GM12878 (cell line): ENCODE results near the gene DNAH3. TPM values are rescaled to one million over a fixed set of nuclear protein-coding genes. Genes with fewer than 3 reads are reported as not detected.

Source experiments
- ATAC-seq: fragments of 200-7000 bp; cut with Tn5 transposase; 3 replicates; pipeline ENCODE4 v1.9.1; 2020; ENCODE audit warnings: mild to moderate bottlenecking, moderate library complexity
- BruUV-seq: library from RNA; stranded (reverse); fragments of 400-500 nt; replicated peaks from 2 replicates; lab custom pipeline; 2021; lab: Mats Ljungman, UMichigan
- CTCF ChIA-PET: fragments of 300-600 bp; sonication (Branson Sonifier 250); formaldehyde crosslinking; extraction: SDS; loops from one replicate; lab custom pipeline; 2021; ENCODE audit warnings: inconsistent platforms; lab: Yijun Ruan, JAX
- POLR2A ChIA-PET: fragments of 350-600 bp; formaldehyde crosslinking; extraction: SDS; loops from one replicate; lab custom pipeline; 2021; ENCODE audit warnings: inconsistent platforms; lab: Charles Lee
- RAD21 ChIA-PET: fragments of 300-600 bp; sonication (Branson Sonifier 250); formaldehyde crosslinking; loops from one replicate; lab custom pipeline; 2023; ENCODE audit warnings: antibody characterized with exemption; ENCODE audit not compliant: unreplicated experiment; lab: Charles Lee
- SMC1A ChIA-PET: fragments of 300-600 bp; sonication (Branson Sonifier 250); formaldehyde crosslinking; loops from one replicate; lab custom pipeline; 2023; ENCODE audit not compliant: unreplicated experiment, uncharacterized antibody; lab: Charles Lee
- DNase-seq: peaks from one replicate; pipeline ENCODE4 v3.0.0-alpha.2; 2011; ENCODE audit warnings: low read depth, low spot score
- FAIRE-seq: peaks from 3 replicates; lab custom pipeline; 2011; peaks lifted over from hg19 to GRCh38; lab: Jason Lieb, UNC
- H2AFZ ChIP-seq: 2 replicates; pipeline ENCODE4 v1.6.0; 2011; ENCODE audit warnings: low read depth, low read length, control low read depth; ENCODE audit not compliant: control insufficient read depth
- H3K27ac ChIP-seq: 2 replicates; pipeline ENCODE4 v1.5.1; 2011; ENCODE audit warnings: control low read depth; ENCODE audit not compliant: control insufficient read depth, insufficient read depth
- H3K27me3 ChIP-seq, 2 experiments: replicated peaks in 1 of 2; 2 replicates each; pipeline versions ENCODE4 v1.6.0 to v1.6.1; 2011; ENCODE audit warnings: low read length in 1 of 2; ENCODE audit not compliant: control insufficient read depth in 2 of 2, insufficient read depth in 2 of 2
- H3K36me3 ChIP-seq, 2 experiments: 2 replicates each; pipeline ENCODE4 v1.5.1; 2011; ENCODE audit warnings: low read length in 1 of 2; ENCODE audit not compliant: control insufficient read depth in 2 of 2, insufficient read depth in 2 of 2
- H3K4me1 ChIP-seq: 2 replicates; pipeline ENCODE4 v1.6.1; 2011; ENCODE audit warnings: mild to moderate bottlenecking, low read length, moderate library complexity, mixed read lengths; ENCODE audit not compliant: control insufficient read depth, insufficient read depth
- H3K4me2 ChIP-seq: 2 replicates; pipeline ENCODE4 v1.6.0; 2011; ENCODE audit warnings: control low read depth; ENCODE audit not compliant: control insufficient read depth, insufficient read depth
- H3K4me3 ChIP-seq: fragments of 200-600 bp; sonication (generic); 2 replicates; pipeline ENCODE4 v1.5.1; 2016
- H3K79me2 ChIP-seq: 2 replicates; pipeline ENCODE4 v1.6.0; 2011; ENCODE audit warnings: low read length; ENCODE audit not compliant: control insufficient read depth, insufficient read depth
- H3K9ac ChIP-seq: 2 replicates; pipeline ENCODE4 v1.8.0; 2011; ENCODE audit warnings: low read length, control low read depth, mixed read lengths; ENCODE audit not compliant: control insufficient read depth, insufficient read depth
- H3K9me3 ChIP-seq: replicated peaks from 3 replicates; pipeline ENCODE4 v1.5.1; 2011; ENCODE audit warnings: mild to moderate bottlenecking, low read length; ENCODE audit not compliant: control insufficient read depth, insufficient read depth
- H4K20me1 ChIP-seq: 2 replicates; pipeline ENCODE4 v1.6.0; 2011; ENCODE audit not compliant: control insufficient read depth, insufficient read depth
- E4F1 ChIP-seq: fragments of 450-650 bp; IDR thresholded peaks from 2 replicates; pipeline ENCODE4 v1.6.1; 2018; ENCODE audit warnings: borderline replicate concordance, mild to moderate bottlenecking; ENCODE audit not compliant: partially characterized antibody
- MLLT1 ChIP-seq: fragments of 450-650 bp; IDR thresholded peaks from 2 replicates; pipeline ENCODE4 v1.6.1; 2016; ENCODE audit warnings: mild to moderate bottlenecking
- NFXL1 ChIP-seq: fragments of 450-650 bp; IDR thresholded peaks from 2 replicates; pipeline ENCODE4 v1.6.1; 2017; ENCODE audit warnings: antibody characterized with exemption, mild to moderate bottlenecking, borderline replicate concordance
- NR2F1 ChIP-seq: fragments of 450-650 bp; conservative IDR thresholded peaks from 2 replicates; pipeline ENCODE4 v1.6.1; 2017; ENCODE audit warnings: mild to moderate bottlenecking
- RFX5 ChIP-seq: IDR thresholded peaks from 2 replicates; pipeline ENCODE4 v1.6.1; 2011; ENCODE audit warnings: low read depth, low read length, improper control_type of control experiment
- ZNF217 ChIP-seq: fragments of 450-650 bp; IDR thresholded peaks from 2 replicates; pipeline ENCODE4 v1.6.1; 2017; ENCODE audit warnings: antibody characterized with exemption, mild to moderate bottlenecking
- WGBS: methylation state at CpG from one replicate; pipeline ENCODE4 v1.1.6; 2016; ENCODE audit warnings: low lambda C conversion rate; ENCODE audit not compliant: insufficient replicate concordance, insufficient coverage; ENCODE audit errors: missing lambda C conversion rate; 5-methylcytosine and 5-hydroxymethylcytosine counted together
- in situ Hi-C: fragments of 300-500 bp; cut with MboI; formaldehyde crosslinking; loops from 9 replicates; pipeline ENCODE4 v1.14.3; 2018; ENCODE audit warnings: mixed read lengths
- intact Hi-C: fragments of 100-400 bp; cut with micrococcal nuclease; formaldehyde crosslinking; loops from one replicate; pipeline ENCODE4 v1.14.2; 2022; ENCODE audit not compliant: unreplicated experiment
- polyA plus RNA-seq, 11 experiments: library from polyadenylated mRNA; depleted of rRNA in 4 of 11; unstranded in 6 of 11; stranded (reverse) in 5 of 11; fragments of >200 nt; fragmentation: Nextera tagmentation in 4 of 11; fragmentation: Illumina TruSeq in 1 of 11; extraction: Ambion mirVana in 4 of 11; extraction: Trizol in 1 of 11; gene quantifications; 1 replicate in 1 of 11; 2 replicates in 10 of 11; pipeline versions ENCODE4 v1.2.1 to v1.2.3, GENCODE V29; 2011 to 2016; ENCODE audit warnings: inconsistent platforms in 2 of 11, missing spikeins in 2 of 11, low read depth in 1 of 11
- total RNA-seq, 4 experiments: library from RNA; depleted of rRNA in 3 of 4; stranded (reverse); fragments of >200 nt in 3 of 4; fragmentation: Illumina TruSeq in 1 of 4; extraction: Trizol in 1 of 4; gene quantifications; 2 replicates each; pipeline versions ENCODE4 v1.2.1 to v1.2.3, GENCODE V29; 2013 to 2021
- TF ChIP-seq, protein P1 (sequence below): fragments of 450-650 bp; IDR thresholded peaks from 2 replicates; pipeline ENCODE4 v1.6.1; 2017; ENCODE audit warnings: mild to moderate bottlenecking, low read depth, inconsistent platforms; ENCODE audit not compliant: poor library complexity, severe bottlenecking

Gene DNAH3
- total and polyA plus RNA-seq, 10 of the 15 experiments (the other 5 are each of a cell fraction or from before 2014, with no cell fraction given) = under 0.01 to 0.04 (median 0.04) TPM; not detected in 5

- in situ Hi-C loops (no loop called here), intact Hi-C loops (no loop called here)
- Histone ChIP-seq H2AFZ (no peak overlapping the region), H4K20me1 (no peaks in the 10 kb centered on the region), H3K36me3 (no peaks in the 10 kb centered on the region; a peak in 1 of 4 replicates), H3K9ac (no peak overlapping the region), H3K27me3 (no peaks in the 10 kb centered on the region), H3K4me2 (peak overlapping the region; percentile 82), H3K27ac (no peak overlapping the region), H3K9me3 (no peaks in the 10 kb centered on the region), H3K4me3 (peak overlapping the region; percentile 82; the same call in 1 of the 2 replicates), H3K79me2 (peaks cover 25% of the 10 kb centered on the region), H3K4me1 (peaks cover 22% of the 10 kb centered on the region)
- WGBS = 100% methylated on average over 6 of the region's 6 CpGs
- SMC1A ChIA-PET = interaction anchor here (0.6 to 4.6 kb wide), 9 partner anchors 9 to 1433 kb away, joined by 3 to 34 read pairs (median 5); no protein-coding TSS in a partner anchor
- FAIRE-seq = no peak
- CTCF ChIA-PET = interaction anchor here (0.9 to 2.0 kb wide), 3 partner anchors 9 to 53 kb away, joined by 4 to 7 read pairs (median 4); no protein-coding TSS in a partner anchor
- RAD21 ChIA-PET = interaction anchor here (1.5 to 2.8 kb wide), 5 partner anchors 23 to 52 kb away, joined by 4 to 12 read pairs (median 6); no protein-coding TSS in a partner anchor
- TF ChIP-seq ZNF217 (no peak), RFX5 (no peak), NR2F1 (no peak), E4F1 (no peak), NFXL1 (no peak), MLLT1 (no peak)
- TF ChIP-seq, protein P1, sequence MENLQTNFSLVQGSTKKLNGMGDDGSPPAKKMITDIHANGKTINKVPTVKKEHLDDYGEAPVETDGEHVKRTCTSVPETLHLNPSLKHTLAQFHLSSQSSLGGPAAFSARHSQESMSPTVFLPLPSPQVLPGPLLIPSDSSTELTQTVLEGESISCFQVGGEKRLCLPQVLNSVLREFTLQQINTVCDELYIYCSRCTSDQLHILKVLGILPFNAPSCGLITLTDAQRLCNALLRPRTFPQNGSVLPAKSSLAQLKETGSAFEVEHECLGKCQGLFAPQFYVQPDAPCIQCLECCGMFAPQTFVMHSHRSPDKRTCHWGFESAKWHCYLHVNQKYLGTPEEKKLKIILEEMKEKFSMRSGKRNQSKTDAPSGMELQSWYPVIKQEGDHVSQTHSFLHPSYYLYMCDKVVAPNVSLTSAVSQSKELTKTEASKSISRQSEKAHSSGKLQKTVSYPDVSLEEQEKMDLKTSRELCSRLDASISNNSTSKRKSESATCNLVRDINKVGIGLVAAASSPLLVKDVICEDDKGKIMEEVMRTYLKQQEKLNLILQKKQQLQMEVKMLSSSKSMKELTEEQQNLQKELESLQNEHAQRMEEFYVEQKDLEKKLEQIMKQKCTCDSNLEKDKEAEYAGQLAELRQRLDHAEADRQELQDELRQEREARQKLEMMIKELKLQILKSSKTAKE = no peak
- ATAC-seq = no peak
- POLR2A ChIA-PET = interaction anchor here (1.3 to 2.3 kb wide), 3 partner anchors 14 to 37 kb away, joined by 3 to 12 read pairs (median 7); no protein-coding TSS in a partner anchor
- BruUV-seq = no TSS peak
- no peak for DNase-seq
These were observed 248.2 kb downstream of the DNAH3 start for GRCh38 chr16:20902426-20902825.
